ENCODE data around the gene CLASRP.

DNA sequence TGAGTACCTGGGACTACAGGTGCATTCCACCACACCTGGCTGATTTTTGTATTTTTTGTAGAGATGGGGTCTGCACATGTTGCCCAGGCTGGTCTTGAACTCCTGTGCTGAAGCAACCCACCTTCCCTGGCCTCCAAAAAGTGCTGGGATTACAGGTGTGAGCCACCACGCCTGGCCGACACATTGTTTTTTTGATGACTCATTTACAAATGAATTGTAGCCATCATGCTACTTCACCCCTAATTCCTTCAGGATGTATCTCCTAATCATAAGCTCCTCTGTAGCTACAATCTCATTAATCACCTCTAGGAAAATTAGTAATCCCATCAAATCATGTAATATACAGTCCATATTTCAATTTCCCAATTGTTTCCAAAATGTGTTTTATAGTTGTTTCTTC lies 19.7 kb upstream of the CLASRP start:
- TF ChIP-seq POLR2AphosphoS5 (IDR thresholded peaks at IDR 0.05; ENCODE audit: low read depth, low read length) (no peak), TAF1 (IDR thresholded peaks at IDR 0.05; ENCODE audit: low read depth, low read length) (no peak), POLR2A (IDR thresholded peaks at IDR 0.05; ENCODE audit: low read depth, low read length) (no peak), SPI1 (IDR thresholded peaks at IDR 0.05; ENCODE audit: low read depth, low read length) (no peak), PAX5 (IDR thresholded peaks at IDR 0.05; ENCODE audit: insufficient read depth, low read length, severe bottlenecking) (no peak)

Measured in GM12891 (cell line).